Stimulated activated memory B cell treated with anti-CD40 and anti-IgM and Interleukin-4, amounts not matched to agents 10 μg/mL and 1 μg/mL and 100 μg/mL, for 72 hours (primary cell): ENCODE data around the gene TRIM39.
A peak's percentile ranks its signal among the peaks of the same experiment; 100 is the strongest.
"Not testable (repeated sequence)": the region's sequence is repeated elsewhere in the genome, so short reads cannot be mapped to it uniquely, and the experiment has no call there.

Experiments used
- ATAC-seq: fragments of 150-1000 bp; cut with Tn5 transposase; 2 replicates; pipeline ENCODE4 v1.10.0; 2021
- H3K27ac Mint-ChIP-seq: one replicate; pipeline ENCODE4 v1.8.0; 2022; ENCODE audit warnings: mild to moderate bottlenecking, mixed read lengths
- H3K27me3 Mint-ChIP-seq: one replicate; pipeline ENCODE4 v1.8.0; 2022; ENCODE audit warnings: mixed read lengths
- H3K36me3 Mint-ChIP-seq: one replicate; pipeline ENCODE4 v1.8.0; 2022; ENCODE audit warnings: mixed read lengths
- H3K4me1 Mint-ChIP-seq: one replicate; pipeline ENCODE4 v1.8.0; 2022; ENCODE audit warnings: mixed read lengths
- H3K4me3 Mint-ChIP-seq: one replicate; pipeline ENCODE4 v1.8.0; 2022; ENCODE audit warnings: mild to moderate bottlenecking, moderate library complexity, mixed read lengths
- H3K9me3 Mint-ChIP-seq: one replicate; pipeline ENCODE4 v1.8.0; 2022; ENCODE audit warnings: mixed read lengths

Gene TRIM39

DNA sequence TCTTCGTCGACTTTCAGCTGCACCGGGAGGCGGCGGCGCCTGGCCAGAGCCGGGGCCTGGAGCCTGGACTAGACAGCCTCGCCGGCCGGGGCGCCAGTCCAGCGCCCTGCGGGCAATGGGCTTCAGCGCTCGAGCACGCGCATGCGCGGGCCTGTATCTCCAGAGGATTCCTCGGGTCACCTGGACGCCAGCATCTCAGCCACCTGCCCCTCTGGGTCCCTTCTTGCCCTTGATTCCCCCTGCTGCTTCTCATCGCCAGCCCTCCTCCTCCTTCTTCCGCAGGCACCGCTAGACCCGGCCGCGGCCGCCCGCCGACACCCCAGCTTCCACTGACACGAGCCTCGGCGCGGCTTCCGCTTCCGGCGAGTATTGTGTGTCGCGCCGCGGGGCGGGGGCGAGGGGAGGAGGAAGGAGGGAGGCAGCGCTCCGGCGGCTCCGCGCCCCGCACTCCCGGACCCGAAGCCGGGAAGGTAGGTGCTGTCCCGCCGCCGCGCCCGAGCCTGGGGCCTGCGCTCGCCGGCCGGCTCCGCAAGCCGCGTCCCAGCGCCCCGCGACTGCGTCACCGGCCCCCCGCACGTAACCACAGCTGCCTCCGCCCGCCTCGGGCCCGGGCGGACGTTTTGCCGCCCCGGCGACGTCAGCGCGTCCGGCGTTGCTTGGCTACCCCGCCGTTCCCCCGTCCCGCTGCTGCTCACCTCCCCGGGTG, at the start of gene TRIM39:
Gene TRIM39 (plus strand): TSS at position 402 of the 706 bp plus-strand sequence. CDS start 2,391 bp downstream, outside the sequence.
- peak; percentile 91 for ATAC-seq
- H3K36me3 Mint-ChIP-seq: peaks cover 35% of the 10 kb centered on the region
- H3K4me1 Mint-ChIP-seq: peaks cover 53% of the 10 kb centered on the region
- H3K9me3 Mint-ChIP-seq: no peaks in the 10 kb centered on the region
- no peaks in the 10 kb centered on the region for H3K27me3 Mint-ChIP-seq
- H3K4me3 Mint-ChIP-seq: peak within 1 kb of the TSS; percentile 88
- peak within 1 kb of the TSS; percentile 93 for H3K27ac Mint-ChIP-seq

DNA sequence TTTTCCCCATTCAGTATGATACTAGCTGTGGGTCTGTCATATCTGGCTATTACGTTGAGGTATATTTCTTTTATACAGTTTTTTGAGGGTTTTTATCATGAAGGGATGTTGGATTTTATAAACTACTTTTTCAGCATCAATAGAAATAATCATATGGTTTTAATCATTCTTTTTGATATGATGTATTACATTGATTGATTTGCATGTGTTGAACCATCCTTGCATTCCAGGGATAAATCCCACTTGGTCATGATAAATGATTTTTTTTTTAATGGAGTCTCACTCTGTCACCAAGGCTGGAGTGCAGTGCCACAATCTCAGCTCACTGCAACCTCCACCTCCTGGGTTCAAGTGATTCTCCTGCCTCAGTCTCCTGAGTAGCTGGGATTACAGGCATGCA, 45.7 kb upstream of the TRIM39 start:
- not testable (repeated sequence) for H3K27me3 Mint-ChIP-seq, ATAC-seq, H3K4me3 Mint-ChIP-seq, H3K4me1 Mint-ChIP-seq, H3K27ac Mint-ChIP-seq
- peaks cover 43% of the 10 kb centered on the region for H3K9me3 Mint-ChIP-seq
- H3K36me3 Mint-ChIP-seq: peaks cover 39% of the 10 kb centered on the region

GRCh38 chr6:30282522-30282921, 44.2 kb upstream of the TRIM39 start:
- Mint-ChIP-seq H3K27me3 (no peaks in the 10 kb centered on the region), H3K36me3 (peaks cover 45% of the 10 kb centered on the region), H3K27ac (no peak overlapping the region), H3K9me3 (peaks cover 50% of the 10 kb centered on the region), H3K4me1 (no peaks in the 10 kb centered on the region), H3K4me3 (no peak overlapping the region)
- ATAC-seq: no peak

DNA sequence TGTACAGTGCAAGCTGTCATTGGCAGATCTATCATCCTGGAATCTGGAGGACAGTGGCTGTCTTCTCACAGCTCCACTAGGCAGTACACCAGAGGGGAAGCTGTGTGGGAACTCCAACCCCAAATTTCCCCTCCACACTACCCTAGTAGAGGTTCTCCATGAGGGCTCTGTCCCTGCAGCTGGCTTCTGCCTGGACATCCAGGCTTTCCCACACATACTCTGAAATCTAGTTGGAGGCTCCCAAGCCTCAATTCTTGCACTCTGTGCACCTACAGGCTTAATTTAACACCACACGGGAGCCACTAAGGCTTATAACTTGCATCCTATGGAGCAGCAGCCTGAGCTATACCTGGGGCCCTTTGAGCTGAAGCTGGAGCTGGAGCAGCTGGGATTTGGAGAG, 43.0 kb upstream of the TRIM39 start:
- Mint-ChIP-seq H3K9me3 (peaks cover 44% of the 10 kb centered on the region), H3K36me3 (peaks cover 57% of the 10 kb centered on the region), H3K27ac (no peak overlapping the region), H3K4me1 (no peaks in the 10 kb centered on the region), H3K4me3 (no peak overlapping the region), H3K27me3 (no peaks in the 10 kb centered on the region)
- no peak for ATAC-seq

GRCh38 chr6:30287139-30287538, 39.6 kb upstream of the TRIM39 start:
- H3K4me3 Mint-ChIP-seq: no peak overlapping the region
- H3K4me1 Mint-ChIP-seq: no peaks in the 10 kb centered on the region
- no peak overlapping the region for H3K27ac Mint-ChIP-seq
- peaks cover 77% of the 10 kb centered on the region for H3K36me3 Mint-ChIP-seq
- H3K9me3 Mint-ChIP-seq: peaks cover 36% of the 10 kb centered on the region
- H3K27me3 Mint-ChIP-seq: no peaks in the 10 kb centered on the region
- no peak for ATAC-seq

DNA sequence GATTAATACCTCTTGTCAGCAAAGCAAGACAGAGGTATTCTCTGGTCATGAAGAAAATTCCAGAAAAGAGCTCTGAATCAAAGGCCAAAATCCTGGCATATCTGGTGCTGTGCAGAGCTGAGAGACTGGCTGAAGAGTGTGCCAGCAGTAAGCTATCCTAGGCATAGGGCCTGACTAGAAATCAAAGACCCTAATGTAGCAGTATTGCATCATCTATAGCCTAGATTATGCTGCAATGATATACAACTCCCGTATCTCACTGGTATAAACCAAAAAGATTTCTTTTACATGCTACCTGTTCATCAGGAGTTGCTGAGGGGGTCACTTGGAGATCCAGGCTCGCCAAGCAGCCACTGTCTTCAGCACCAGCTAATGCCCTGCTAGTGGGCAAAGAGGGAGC, 30.9 kb upstream of the TRIM39 start:
- H3K4me3 Mint-ChIP-seq: no peak overlapping the region
- no peak for ATAC-seq
- no peak overlapping the region for H3K27ac Mint-ChIP-seq
- peaks cover 51% of the 10 kb centered on the region for H3K36me3 Mint-ChIP-seq
- no peaks in the 10 kb centered on the region for H3K27me3 Mint-ChIP-seq
- peaks cover 6% of the 10 kb centered on the region for H3K4me1 Mint-ChIP-seq
- no peaks in the 10 kb centered on the region for H3K9me3 Mint-ChIP-seq

DNA sequence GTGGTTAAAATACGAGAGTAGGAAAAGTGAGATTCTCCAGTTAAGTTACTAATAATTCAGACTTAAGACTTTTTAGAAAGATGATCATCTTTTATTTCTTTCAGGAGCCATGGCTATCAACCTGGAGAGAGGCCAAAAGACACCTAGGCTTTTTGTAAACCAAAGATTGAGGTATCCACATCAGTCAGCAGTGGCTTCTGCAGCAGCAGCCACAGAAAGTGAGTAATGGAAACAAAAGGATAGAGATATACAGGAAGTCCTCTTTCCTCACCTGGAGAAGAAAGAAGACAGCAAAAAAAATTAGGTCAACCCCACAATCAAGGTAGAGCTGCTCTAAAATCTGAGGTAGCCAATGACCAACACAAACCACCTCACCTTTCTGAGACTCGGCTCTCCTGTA, 22.7 kb upstream of the TRIM39 start:
- Mint-ChIP-seq H3K36me3 (peaks cover 56% of the 10 kb centered on the region), H3K9me3 (no peaks in the 10 kb centered on the region), H3K4me3 (no peak overlapping the region), H3K4me1 (peaks cover 22% of the 10 kb centered on the region), H3K27ac (no peak overlapping the region), H3K27me3 (no peaks in the 10 kb centered on the region)
- no peak for ATAC-seq

DNA sequence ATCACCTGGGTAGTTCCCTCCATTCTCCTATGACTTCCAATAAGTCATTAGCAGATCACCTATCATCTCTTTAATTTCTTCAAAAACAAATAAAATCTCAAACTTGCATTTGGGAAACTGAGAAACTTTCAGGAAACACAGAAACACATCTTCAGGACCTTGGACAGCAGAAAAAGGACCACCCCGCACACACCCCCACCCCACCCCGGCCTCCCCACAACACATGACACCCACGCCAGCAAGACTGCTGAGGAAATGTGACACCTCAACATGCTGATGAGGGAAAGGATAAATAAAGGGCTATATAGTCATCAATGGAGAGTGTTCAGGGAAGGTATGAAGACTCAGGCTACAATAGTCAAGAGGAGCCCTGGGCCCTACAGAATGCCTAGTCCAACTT, 15.6 kb upstream of the TRIM39 start:
- H3K4me1 Mint-ChIP-seq: peaks cover 37% of the 10 kb centered on the region
- H3K36me3 Mint-ChIP-seq: peaks cover 61% of the 10 kb centered on the region

GRCh38 chr6:30311671-30312070, 15.1 kb upstream of the TRIM39 start:
- no peaks in the 10 kb centered on the region for H3K9me3 Mint-ChIP-seq
- no peak overlapping the region for H3K4me3 Mint-ChIP-seq
- peaks cover 61% of the 10 kb centered on the region for H3K36me3 Mint-ChIP-seq
- H3K27ac Mint-ChIP-seq: no peak overlapping the region
- H3K27me3 Mint-ChIP-seq: no peaks in the 10 kb centered on the region
- peaks cover 35% of the 10 kb centered on the region for H3K4me1 Mint-ChIP-seq
- ATAC-seq: no peak

More for the DNA sequence above, 15.6 kb upstream of the TRIM39 start:
- Mint-ChIP-seq H3K9me3 (no peaks in the 10 kb centered on the region), H3K27ac (no peak overlapping the region), H3K27me3 (no peaks in the 10 kb centered on the region), H3K4me3 (no peak overlapping the region)
- ATAC-seq: no peak

DNA sequence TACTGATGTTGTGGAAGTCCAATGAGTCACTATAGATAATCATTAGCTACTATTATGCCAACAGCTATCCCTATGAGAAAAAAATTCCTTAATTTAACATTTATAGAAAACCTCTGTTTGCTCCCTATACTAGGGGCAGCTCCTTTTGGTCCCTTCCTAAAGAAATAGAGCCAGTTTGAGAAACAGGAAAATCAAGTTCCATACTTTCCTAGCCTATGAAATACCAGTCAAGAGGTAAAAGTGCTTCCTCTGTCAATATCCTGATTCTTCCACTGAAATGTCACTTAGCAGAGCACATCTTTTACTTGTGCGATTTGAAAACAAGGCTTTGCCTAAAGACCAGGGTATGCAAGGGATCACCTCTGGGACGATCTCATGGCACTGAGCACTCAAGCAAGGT, 14.5 kb upstream of the TRIM39 start:
- H3K9me3 Mint-ChIP-seq: no peaks in the 10 kb centered on the region
- ATAC-seq: no peak
- H3K27me3 Mint-ChIP-seq: no peaks in the 10 kb centered on the region
- peaks cover 61% of the 10 kb centered on the region for H3K36me3 Mint-ChIP-seq
- no peak overlapping the region for H3K4me3 Mint-ChIP-seq
- H3K4me1 Mint-ChIP-seq: peaks cover 34% of the 10 kb centered on the region
- no peak overlapping the region for H3K27ac Mint-ChIP-seq

GRCh38 chr6:30312676-30313321, 13.9 kb upstream of the TRIM39 start:
- no peaks in the 10 kb centered on the region for H3K27me3 Mint-ChIP-seq
- H3K27ac Mint-ChIP-seq: no peak overlapping the region
- no peak overlapping the region for H3K4me3 Mint-ChIP-seq
- H3K4me1 Mint-ChIP-seq: peaks cover 37% of the 10 kb centered on the region
- H3K36me3 Mint-ChIP-seq: peaks cover 66% of the 10 kb centered on the region
- no peak for ATAC-seq
- no peaks in the 10 kb centered on the region for H3K9me3 Mint-ChIP-seq

GRCh38 chr6:30315156-30315555, 11.6 kb upstream of the TRIM39 start:
- Mint-ChIP-seq H3K27me3 (no peaks in the 10 kb centered on the region), H3K27ac (no peak overlapping the region), H3K4me3 (no peak overlapping the region), H3K4me1 (peaks cover 43% of the 10 kb centered on the region), H3K36me3 (peaks cover 63% of the 10 kb centered on the region), H3K9me3 (no peaks in the 10 kb centered on the region)
- no peak for ATAC-seq

GRCh38 chr6:30317913-30318589, 8.7 kb upstream of the TRIM39 start:
- H3K4me3 Mint-ChIP-seq: no peak overlapping the region
- no peak for ATAC-seq
- H3K9me3 Mint-ChIP-seq: no peaks in the 10 kb centered on the region
- H3K27ac Mint-ChIP-seq: no peak overlapping the region
- H3K27me3 Mint-ChIP-seq: no peaks in the 10 kb centered on the region
- peaks cover 51% of the 10 kb centered on the region for H3K36me3 Mint-ChIP-seq
- peaks cover 58% of the 10 kb centered on the region for H3K4me1 Mint-ChIP-seq

DNA sequence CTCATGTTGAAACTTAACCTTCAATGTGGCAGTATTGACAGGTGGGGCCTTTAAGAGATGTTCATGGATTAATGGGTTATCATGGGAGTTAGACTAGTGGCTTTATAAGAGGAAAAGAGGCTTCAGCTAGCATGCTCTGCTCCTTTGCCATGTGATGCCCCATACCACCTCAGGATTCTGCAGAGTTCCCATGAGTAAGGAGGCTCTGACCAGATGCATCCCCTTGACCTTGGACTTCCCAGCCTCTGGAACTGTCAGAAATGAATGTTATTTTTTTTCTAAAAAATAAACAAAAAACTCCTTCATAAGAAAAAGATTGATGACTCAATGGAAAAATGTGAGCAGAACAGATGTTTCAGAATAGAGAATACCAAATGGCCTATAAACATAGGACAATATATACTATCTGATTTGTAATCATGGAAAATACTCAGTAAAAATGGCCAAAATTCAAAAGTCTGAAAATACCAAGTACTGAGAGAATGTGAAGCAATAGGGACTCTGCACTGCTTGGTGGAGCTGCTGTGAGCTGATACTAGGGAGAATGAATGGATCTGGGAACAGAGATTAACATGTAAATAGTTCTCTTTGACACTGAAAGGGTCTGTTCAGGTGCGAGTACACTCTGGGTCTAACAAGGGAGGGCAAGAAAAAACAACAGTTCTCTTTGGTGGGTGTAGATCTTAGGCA, 7.4 kb upstream of the TRIM39 start:
- H3K27me3 Mint-ChIP-seq: no peaks in the 10 kb centered on the region
- no peaks in the 10 kb centered on the region for H3K9me3 Mint-ChIP-seq
- peaks cover 61% of the 10 kb centered on the region for H3K4me1 Mint-ChIP-seq
- peaks cover 40% of the 10 kb centered on the region for H3K36me3 Mint-ChIP-seq
- ATAC-seq: no peak
- H3K27ac Mint-ChIP-seq: no peak overlapping the region
- no peak overlapping the region for H3K4me3 Mint-ChIP-seq

GRCh38 chr6:30321692-30322388, 4.9 kb upstream of the TRIM39 start:
- Mint-ChIP-seq H3K27ac (peak overlapping the region; percentile 58), H3K9me3 (no peaks in the 10 kb centered on the region), H3K36me3 (peaks cover 31% of the 10 kb centered on the region), H3K4me3 (no peak overlapping the region), H3K27me3 (no peaks in the 10 kb centered on the region), H3K4me1 (peaks cover 74% of the 10 kb centered on the region)
- no peak for ATAC-seq
